Lung (tissue), 12 donors: ENCODE measurements around the gene SUN3. TPM values are rescaled to one million over a fixed set of nuclear protein-coding genes. Genes with fewer than 3 reads are reported as not detected.
"Not testable (repeated sequence)": the region's sequence is repeated elsewhere in the genome, so short reads cannot be mapped to it uniquely, and the experiment has no call there.

Experiments
- ATAC-seq: fragments of 200-7000 bp; cut with Tn5 transposase; one replicate; pipeline ENCODE4 v1.9.1; 2020; ENCODE audit warnings: moderate number of reproducible peaks; ENCODE audit not compliant: insufficient read depth, low FRiP score
- DNase-seq, 3 donors: peaks; one replicate each; pipeline ENCODE4 v3.0.0-alpha.2; 2013 to 2017
- H3K27ac ChIP-seq, 2 donors: one replicate each; pipeline ENCODE4 v1.5.1; 2013; ENCODE audit warnings: mild to moderate bottlenecking in 2 of 2, moderate library complexity in 2 of 2, control low read depth in 1 of 2, inconsistent platforms in 1 of 2, low read depth in 1 of 2, low read length in 1 of 2
- H3K27me3 ChIP-seq, 3 donors: one replicate each; pipeline ENCODE4 v1.5.1; 2013; ENCODE audit warnings: low read length in 2 of 3; ENCODE audit not compliant: control insufficient read depth in 3 of 3, insufficient read depth in 3 of 3
- H3K36me3 ChIP-seq, 4 donors: one replicate each; pipeline ENCODE4 v1.5.1; 2013; ENCODE audit warnings: low read length in 4 of 4, mild to moderate bottlenecking in 1 of 4, moderate library complexity in 1 of 4; ENCODE audit not compliant: control insufficient read depth in 4 of 4, insufficient read depth in 4 of 4
- H3K4me1 ChIP-seq, 5 donors: one replicate each; pipeline ENCODE4 v1.5.1; 2013; ENCODE audit warnings: low read length in 5 of 5, mild to moderate bottlenecking in 2 of 5, moderate library complexity in 1 of 5; ENCODE audit not compliant: control insufficient read depth in 5 of 5, insufficient read depth in 5 of 5
- H3K4me3 ChIP-seq: one replicate; pipeline ENCODE4 v1.5.1; 2013; ENCODE audit warnings: mild to moderate bottlenecking, control low read depth, moderate library complexity
- H3K9ac ChIP-seq, 2 donors: one replicate each; pipeline ENCODE4 v1.5.1; 2013; ENCODE audit warnings: low read length in 2 of 2, control low read depth in 1 of 2; ENCODE audit not compliant: insufficient read depth in 1 of 2
- H3K9me3 ChIP-seq, 4 donors: one replicate each; pipeline ENCODE4 v1.5.1; 2013; ENCODE audit warnings: low read length in 3 of 4, mild to moderate bottlenecking in 1 of 4, moderate library complexity in 1 of 4; ENCODE audit not compliant: control insufficient read depth in 4 of 4, insufficient read depth in 3 of 4
- WGBS, 2 donors: extraction: QIAGEN DNeasy Blood & Tissue Kit; methylation state at CpG; one replicate each; pipeline ENCODE4 v1.1.7; 2013; 5-methylcytosine and 5-hydroxymethylcytosine counted together
- polyA plus RNA-seq, 2 donors: library from polyadenylated mRNA; stranded (reverse); fragments of 200-250 nt; gene quantifications; one replicate each; pipeline ENCODE4 v1.2.1, GENCODE V29; 2013
- total RNA-seq, 2 donors: library from RNA; depleted of rRNA in 1 of 2; stranded (reverse); fragments of >200 nt in 1 of 2; gene quantifications; one replicate each; pipeline ENCODE4 v1.2.1, GENCODE V29; 2014 to 2021
- TF ChIP-seq, protein P1 (sequence below): IDR thresholded peaks from 2 replicates; pipeline ENCODE4 v1.5.1; 2012; ENCODE audit warnings: mild to moderate bottlenecking; ENCODE audit errors: control extremely low read depth, extremely low read depth
- donor health status: control.
- donor health status: control.
- donor health status: Bipolar disorder and iron deficiency.
- donor health status: healthy.
- donor health status: DM: yes; HTN: yes; CAD: no.

The SUN3 gene
- total and polyA plus RNA-seq, 4 donors: 0.18 to 0.53 TPM; not detected in 2

GRCh38 chr7:47945261-47946015 is 83.5 kb downstream of the SUN3 start:
- ATAC-seq (no peak), DNase-seq (peak; percentile 74 to 78 (median 77))
- Histone ChIP-seq H3K27ac (peak overlapping the region in 1 of 2 donors; percentile 46), H3K9me3 (no peaks in the 10 kb centered on the region), H3K4me1 (peaks cover 0 to 12% (median 9%) of the 10 kb centered on the region in 5 donors), H3K27me3 (no peaks in the 10 kb centered on the region), H3K36me3 (no peaks in the 10 kb centered on the region), H3K4me3 (no peak overlapping the region), H3K9ac (no peak overlapping the region)
- TF ChIP-seq, protein P1, sequence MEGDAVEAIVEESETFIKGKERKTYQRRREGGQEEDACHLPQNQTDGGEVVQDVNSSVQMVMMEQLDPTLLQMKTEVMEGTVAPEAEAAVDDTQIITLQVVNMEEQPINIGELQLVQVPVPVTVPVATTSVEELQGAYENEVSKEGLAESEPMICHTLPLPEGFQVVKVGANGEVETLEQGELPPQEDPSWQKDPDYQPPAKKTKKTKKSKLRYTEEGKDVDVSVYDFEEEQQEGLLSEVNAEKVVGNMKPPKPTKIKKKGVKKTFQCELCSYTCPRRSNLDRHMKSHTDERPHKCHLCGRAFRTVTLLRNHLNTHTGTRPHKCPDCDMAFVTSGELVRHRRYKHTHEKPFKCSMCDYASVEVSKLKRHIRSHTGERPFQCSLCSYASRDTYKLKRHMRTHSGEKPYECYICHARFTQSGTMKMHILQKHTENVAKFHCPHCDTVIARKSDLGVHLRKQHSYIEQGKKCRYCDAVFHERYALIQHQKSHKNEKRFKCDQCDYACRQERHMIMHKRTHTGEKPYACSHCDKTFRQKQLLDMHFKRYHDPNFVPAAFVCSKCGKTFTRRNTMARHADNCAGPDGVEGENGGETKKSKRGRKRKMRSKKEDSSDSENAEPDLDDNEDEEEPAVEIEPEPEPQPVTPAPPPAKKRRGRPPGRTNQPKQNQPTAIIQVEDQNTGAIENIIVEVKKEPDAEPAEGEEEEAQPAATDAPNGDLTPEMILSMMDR: peak; percentile 64
- 50 to 59% methylated on average over 8 of the region's 8 CpGs for WGBS, 2 donors

DNA sequence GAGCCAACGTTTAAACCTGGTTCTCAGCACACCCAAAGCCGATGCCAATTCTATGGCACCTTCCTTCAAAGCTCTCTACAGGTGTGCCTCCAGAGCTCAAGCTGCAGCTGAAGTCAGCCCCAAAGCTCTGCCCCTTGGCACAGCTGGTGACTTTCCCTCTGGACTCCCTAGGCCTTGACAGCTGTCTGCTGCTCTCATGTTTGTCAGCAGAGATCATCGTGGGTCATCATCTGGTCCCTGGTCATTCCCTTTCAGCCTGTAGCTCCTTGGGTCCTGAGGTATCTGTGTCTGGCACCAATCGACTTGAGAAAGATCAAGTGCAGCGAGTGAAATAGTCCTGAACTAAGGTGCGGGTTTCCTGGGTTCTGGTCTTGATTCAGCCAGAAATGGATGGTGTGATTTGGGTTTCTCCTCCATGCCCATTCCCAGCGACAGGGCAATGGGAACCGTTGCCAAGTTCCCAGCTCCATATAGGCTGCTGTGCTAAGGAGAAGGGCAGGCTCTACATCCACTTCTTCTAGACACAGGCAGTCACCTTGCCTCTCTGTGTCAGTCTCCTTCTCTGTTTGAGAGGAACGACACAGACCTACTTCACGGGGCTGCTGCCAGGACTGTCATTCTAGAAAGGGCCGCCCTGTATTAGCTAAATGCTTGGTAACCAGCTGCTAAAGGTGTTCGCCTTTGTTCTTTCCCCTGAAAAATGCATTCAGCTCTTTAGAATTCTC is 84.2 kb downstream of the SUN3 start:
- peaks cover 0 to 14% (median 11%) of the 10 kb centered on the region in 5 donors for H3K4me1 ChIP-seq
- ATAC-seq (no peak), DNase-seq (no peak)
- peak overlapping the region; percentile 2 to 34 for H3K27ac ChIP-seq
- H3K36me3 ChIP-seq: no peaks in the 10 kb centered on the region
- H3K27me3 ChIP-seq: no peaks in the 10 kb centered on the region
- no peak overlapping the region for H3K4me3 ChIP-seq
- TF ChIP-seq, protein P1: no peak
- H3K9ac ChIP-seq: no peak overlapping the region
- no peaks in the 10 kb centered on the region for H3K9me3 ChIP-seq
- 79 to 86% methylated on average over 12 of the region's 12 CpGs for WGBS, 2 donors

DNA sequence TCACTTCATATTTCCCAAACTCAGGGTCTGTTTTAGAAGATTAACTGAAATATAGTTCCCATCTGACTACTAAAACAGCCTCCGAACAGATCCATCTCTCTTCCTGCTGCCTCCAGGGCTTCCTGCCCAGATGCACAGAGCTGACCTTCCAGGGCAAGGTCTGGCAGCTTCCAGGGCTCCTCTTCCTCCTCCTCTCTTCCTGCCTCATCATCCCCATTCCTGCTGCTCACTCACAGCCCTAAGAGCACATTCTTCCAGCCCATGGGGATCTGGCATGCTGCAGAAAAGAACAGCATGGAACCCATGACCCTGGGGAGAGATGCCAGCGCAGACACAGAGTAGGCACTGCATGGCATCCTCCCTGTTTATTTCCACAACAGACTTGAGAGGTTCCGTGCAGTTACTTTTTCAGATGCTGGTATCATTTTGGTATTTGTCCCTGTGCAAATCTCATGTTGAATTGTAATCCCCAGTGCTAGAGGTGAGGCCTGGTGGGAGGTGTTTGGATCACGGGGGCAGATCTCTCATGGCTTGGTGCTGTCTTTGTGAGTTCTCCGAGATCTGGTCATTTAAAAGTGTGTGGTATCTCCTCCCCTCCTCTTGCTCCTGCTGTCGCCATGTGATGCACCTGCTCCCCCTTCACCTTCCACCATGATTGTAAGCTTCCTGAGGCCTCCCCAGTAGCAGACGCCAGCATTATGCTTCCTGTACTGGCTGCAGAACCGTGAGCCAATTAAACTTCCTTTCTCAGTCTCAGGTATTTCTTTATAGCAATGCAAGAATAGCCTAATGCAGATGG is 85.0 kb downstream of the SUN3 start:
- 83 to 86% methylated on average over 8 of the region's 8 CpGs for WGBS, 2 donors
- no peaks in the 10 kb centered on the region for H3K9me3 ChIP-seq
- no peak overlapping the region for H3K4me3 ChIP-seq
- no peak overlapping the region for H3K9ac ChIP-seq
- ATAC-seq: no peak
- H3K27me3 ChIP-seq: no peaks in the 10 kb centered on the region
- H3K36me3 ChIP-seq: no peaks in the 10 kb centered on the region
- H3K4me1 ChIP-seq: peaks cover 0 to 14% (median 11%) of the 10 kb centered on the region in 5 donors
- TF ChIP-seq, protein P1: no peak
- no peak for DNase-seq
- H3K27ac ChIP-seq: no peak overlapping the region

GRCh38 chr7:47942651-47943050 is 86.3 kb downstream of the SUN3 start:
- DNase-seq, H3K36me3 ChIP-seq, ATAC-seq, H3K27ac ChIP-seq, H3K9me3 ChIP-seq, H3K4me3 ChIP-seq, H3K27me3 ChIP-seq, H3K9ac ChIP-seq: not testable (repeated sequence)
- peaks cover 0 to 14% (median 11%) of the 10 kb centered on the region in 5 donors for H3K4me1 ChIP-seq
- 84 to 86% methylated on average over 10 of the region's 10 CpGs for WGBS, 2 donors
